NCI-H2029 (cell line): ENCODE data around the gene MSH5.

Experiments
- DNase-seq: peaks from one replicate; lab custom pipeline; 2025; lab: John Stamatoyannopoulos, UW

The MSH5 gene

DNA sequence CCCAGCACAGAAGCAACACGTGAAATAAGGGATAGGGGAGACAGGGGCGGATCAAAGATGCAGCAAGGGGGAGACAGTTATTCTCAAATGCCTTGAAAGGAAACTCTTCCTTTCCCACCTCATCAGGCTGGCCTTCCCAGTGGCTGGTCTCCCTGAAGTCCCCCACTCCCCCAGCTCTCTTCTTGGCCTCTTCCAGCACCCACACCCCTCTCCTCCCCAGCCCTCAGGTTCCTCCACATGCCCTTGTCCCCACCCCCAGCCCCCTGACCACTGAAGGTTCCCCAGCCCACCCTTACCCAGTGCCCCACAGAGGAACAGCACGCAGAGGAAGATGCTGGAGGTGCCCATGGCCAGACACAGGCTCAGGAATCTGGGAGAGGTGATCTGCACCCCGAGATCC, 26.3 kb upstream of the MSH5 start:
- no peak for DNase-seq

DNA sequence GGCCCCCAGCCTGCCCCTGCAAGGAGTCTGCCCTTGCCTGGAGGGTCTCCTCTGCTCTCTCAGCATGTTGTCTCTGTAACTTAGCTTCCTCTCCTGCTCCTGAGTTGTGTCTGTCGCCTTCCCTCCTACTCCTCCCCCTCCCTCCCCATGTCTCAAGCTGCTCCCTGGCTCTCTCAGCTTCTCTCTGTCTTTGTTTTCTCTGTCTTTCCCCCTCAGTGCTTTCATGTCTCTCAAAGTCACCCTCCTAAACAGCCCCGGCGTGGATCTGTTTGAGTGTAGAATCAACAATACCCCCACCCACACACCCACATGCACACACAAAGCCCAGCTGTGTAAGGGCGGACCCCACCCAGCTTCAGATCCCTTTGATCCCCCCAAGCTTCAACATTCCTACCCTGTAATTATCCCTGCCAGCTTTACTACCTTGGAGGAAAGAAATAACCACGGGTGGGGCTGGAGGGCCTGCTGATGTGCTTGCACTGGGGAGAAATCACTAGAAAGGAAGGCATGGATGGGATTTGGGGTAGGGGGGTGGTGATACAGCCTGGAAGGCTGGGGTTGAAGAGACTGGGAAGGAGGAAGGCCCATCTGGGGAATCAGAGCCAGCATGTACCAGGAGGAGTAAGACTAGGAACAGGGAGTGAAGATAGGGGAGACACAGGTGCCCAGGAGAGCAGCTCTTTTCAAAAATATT, 25.7 kb upstream of the MSH5 start:
- DNase-seq = no peak

DNA sequence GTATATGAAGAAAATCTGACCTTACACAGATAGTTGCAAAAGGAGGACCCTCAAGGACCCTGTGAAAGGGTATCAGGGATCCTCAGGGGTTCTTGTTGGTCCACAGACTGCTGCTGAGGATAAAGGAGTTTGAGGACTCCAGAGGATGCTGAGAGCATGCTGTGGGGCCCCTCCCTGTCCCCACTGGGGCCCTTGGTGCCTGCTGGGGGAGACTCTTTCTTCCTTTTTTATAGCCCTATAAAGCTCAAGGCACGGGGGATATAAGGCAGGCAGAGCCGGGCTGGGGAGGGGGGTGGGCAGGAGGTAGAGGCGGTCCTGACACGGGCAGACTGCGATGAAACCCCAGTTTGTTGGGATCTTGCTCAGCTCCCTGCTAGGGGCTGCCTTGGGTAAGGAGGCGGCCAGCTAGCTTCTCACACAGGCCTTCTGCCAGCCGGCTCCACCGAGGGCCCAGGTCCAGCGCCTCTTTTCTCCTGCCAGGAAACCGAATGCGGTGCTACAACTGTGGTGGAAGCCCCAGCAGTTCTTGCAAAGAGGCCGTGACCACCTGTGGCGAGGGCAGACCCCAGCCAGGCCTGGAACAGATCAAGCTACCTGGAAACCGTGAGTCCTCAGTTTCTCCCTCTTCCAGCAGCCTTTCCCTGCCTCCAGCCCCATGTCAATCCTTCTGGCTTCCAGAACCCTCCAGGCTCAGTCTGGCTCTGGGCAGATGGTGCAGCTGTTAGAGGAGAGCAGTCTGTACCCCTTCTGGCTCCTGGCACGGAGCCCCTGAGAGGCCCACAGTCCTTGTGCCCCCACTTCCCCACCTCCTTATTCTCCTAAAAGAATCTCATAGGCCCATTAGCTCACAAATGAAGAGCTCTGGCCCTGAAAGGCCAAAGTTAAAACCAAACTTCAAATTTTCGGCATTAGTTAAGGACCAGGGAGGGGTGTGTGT, 24.5 kb upstream of the MSH5 start, which contains the start of gene LY6G6D:
LY6G6D (plus strand) TSS at position 327 of the 937 bp plus-strand sequence; CDS start at position 335, 8 bp downstream.
- no peak for DNase-seq

DNA sequence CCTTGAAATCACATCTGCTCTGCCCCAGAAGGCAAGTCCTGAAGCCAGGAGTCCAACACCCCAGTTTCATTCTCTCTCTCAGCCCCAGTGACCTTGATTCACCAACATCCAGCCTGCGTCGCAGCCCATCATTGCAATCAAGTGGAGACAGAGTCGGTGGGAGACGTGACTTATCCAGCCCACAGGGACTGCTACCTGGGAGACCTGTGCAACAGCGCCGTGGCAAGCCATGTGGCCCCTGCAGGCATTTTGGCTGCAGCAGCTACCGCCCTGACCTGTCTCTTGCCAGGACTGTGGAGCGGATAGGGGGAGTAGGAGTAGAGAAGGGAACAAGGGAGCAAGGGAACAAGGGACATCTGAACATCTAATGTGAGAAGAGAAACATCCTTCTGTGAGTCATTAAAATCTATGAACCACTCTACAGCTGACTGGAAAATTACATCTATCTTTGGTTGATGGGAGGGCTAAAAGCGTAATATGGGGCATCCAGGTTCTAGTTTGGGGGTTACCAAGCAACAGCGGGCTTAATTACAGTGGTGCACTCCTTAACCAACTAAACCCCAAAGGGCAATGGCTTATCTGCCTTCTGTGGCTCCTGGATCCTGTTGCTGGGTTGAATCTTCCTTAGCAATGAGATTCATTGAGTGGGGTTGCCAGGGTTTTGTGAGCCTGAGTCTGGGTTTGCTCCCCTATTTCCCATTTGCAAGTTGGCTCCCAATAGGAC, 22.1 kb upstream of the MSH5 start:
- DNase-seq = no peak

DNA sequence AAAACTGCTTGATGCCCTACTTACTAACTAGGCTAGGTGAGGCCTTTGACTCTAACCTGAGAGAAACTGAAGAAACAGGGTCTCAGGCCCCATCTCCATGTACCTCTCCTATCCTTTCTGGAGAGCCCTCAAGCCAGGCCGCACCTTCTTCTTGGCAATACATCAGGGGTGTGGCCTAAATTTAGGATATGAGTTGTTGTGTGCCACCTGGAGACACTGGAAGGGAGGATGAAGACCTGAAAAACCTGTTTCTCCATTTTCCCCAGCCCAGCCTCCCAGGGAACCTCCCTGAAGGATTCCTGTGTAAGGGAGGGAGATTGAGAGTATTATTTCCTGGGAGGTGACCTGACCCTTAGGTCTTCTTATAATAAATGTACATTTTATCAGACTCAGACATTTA, 21.5 kb upstream of the MSH5 start:
- peak; percentile 74 for DNase-seq

DNA sequence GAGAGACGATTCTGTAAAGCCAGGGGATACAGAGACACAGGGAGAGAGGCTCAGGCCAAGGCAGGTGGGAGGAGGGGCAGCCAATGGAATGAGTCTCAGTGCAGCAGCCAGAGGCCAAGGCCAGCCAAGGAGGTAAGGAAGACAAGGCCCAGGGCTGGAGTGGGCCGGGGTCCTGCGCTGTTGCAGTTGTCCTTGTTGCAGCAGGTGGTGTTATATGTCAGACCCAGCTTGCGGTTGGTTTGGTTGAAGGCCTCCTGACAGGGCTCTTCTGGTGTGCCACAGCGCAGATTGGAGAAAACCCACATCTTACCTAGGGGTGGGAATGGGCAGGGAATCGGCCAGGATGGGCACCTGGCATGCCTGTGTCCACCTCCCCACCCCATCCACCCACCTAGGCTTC, 20.8 kb upstream of the MSH5 start:
- DNase-seq = no peak

DNA sequence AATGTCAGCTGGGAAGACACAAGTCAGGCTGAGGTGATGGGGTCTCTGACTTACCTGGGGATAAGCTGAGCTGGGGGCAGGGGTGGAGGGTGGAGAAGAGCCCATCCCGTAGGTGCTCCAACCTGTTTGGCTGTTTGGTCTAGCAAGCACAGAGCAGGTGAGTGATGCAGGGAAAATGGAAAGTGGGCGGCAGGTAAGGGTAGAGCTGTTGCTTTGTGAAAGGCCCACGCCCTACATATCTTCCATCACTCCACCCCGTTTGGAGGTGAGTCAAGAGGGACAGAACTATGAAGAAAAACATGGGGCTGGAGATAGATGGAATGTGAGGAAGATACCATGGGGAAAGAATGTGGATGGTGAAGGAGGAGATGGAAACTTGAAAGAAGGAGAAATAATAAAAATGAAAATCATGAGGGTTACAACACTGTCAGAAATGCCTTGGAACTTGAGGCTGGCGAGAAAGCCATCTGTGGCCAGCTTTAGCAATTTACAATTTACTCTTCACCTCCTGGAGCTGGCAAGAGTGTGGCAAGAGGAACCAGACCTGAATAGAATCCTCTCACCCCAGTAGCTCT, 19.5 kb upstream of the MSH5 start:
- no peak for DNase-seq

DNA sequence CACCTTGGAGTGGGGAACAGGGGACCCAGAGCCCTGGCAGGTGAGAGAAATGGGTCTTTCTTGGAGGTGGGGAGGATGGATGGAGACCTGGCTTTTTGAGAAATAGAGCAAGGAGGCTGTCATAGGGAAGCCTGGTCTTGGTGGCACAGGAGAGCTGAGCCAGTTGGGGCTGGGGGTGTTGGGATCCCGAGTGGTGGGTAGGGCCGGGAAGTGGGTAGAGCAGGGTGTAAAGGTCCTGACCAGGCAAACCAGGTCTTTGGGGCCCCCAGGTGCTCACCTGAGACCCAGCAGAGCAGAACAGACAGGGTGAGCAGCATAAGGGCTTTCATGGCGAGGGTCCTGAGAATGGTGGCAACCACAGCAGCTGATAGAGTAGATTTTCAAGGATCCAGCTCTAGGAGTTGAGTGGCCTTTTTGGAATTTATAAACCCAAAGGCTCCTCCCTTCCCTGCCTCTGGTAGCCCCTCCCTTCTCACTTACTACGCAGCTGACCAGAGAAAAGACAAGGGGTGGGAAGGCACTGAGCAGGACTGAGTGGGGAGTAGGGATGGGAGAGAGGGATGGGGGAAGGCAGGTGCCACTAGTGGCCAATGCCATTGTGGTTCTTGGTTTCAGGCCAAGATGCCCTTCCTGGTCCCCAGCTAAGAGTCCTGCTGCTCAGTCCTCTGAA, 18.3 kb upstream of the MSH5 start, which contains the start of gene LY6G6C:
LY6G6C (minus strand) TSS at position 396 of the 670 bp plus-strand sequence; CDS start at position 329, 67 bp downstream.
- DNase-seq = no peak

DNA sequence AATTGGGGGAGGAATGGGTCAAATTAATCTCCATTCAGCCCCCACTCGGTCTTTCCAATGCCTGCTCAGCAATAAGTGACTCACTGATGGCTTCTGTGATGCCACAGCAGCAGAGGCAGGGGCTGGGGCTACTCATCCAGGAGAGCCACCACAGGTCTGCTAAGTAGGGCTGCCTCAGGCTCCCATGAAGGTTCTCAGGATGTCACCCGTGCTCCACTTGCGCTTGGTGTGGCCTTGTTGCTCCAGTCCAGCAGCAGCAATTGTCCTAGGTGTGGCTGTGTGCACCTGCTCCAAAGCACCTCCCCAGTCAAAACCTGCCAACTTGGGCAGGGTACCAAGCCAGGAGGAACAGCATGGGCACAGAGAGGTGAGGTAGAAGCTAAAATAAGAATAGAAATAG, 17.6 kb upstream of the MSH5 start:
- peak; percentile 4 for DNase-seq

DNA sequence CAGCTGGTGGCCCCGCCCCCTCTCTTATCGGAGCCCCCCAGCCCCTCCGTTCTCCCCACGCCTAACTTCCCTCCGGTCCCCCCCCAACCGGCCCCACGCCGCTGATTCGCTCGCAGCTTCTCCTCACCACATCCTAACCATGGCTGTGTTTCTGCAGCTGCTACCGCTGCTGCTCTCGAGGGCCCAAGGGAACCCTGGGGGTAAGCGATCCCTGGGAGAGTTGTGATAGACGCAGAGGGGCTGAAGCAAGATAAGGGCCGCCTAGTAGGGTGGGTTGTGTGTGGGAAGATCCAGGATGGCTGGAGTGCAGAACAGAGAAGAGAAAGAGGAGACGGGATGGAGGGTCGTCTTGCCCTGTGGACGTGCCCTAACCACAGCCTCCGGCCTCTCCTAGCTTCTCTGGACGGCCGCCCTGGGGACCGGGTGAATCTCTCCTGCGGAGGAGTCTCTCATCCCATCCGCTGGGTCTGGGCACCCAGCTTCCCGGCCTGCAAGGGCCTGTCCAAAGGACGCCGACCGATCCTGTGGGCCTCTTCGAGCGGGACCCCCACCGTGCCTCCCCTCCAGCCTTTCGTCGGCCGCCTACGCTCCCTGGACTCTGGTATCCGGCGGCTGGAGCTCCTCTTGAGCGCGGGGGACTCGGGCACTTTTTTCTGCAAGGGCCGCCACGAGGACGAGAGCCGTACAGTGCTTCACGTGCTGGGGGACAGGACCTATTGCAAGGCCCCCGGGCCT, 16.4 kb upstream of the MSH5 start, which contains the start of gene MPIG6B:
MPIG6B (plus strand) TSS at position 129 of the 735 bp plus-strand sequence; CDS start at position 140, 11 bp downstream.
- no peak for DNase-seq

DNA sequence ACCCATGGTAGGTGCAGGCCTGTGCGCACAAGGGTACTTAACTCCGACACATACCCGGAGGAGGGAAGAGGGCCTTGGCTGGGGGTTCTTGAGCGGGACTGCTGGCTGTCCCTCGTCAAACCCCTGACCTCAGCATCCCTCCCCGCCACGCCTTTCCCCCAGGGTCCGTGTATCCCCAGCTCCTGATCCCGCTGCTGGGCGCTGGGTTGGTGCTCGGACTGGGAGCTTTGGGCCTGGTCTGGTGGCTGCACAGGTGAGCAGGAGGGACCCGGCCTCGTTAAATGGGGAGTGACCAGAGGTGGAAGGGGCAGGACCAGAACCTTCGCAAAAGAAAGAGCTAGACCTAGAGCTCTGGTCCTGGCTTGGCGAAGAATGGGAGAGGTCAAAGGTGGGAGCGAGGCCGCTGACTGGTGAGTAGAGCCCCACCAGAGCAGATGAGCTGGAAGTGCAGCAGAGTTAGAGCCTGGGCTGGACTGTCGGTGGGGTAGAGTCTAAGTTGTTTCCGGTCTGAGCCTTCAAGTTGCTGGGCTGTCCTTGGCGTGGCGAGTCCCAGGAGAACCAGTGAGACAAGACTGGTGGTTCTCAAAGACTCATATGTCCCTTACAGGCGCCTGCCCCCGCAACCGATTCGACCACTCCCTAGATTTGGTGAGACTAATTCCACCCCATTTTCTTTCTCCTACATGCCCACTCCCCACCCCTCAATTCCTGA, 15.7 kb upstream of the MSH5 start:
- DNase-seq = no peak

DNA sequence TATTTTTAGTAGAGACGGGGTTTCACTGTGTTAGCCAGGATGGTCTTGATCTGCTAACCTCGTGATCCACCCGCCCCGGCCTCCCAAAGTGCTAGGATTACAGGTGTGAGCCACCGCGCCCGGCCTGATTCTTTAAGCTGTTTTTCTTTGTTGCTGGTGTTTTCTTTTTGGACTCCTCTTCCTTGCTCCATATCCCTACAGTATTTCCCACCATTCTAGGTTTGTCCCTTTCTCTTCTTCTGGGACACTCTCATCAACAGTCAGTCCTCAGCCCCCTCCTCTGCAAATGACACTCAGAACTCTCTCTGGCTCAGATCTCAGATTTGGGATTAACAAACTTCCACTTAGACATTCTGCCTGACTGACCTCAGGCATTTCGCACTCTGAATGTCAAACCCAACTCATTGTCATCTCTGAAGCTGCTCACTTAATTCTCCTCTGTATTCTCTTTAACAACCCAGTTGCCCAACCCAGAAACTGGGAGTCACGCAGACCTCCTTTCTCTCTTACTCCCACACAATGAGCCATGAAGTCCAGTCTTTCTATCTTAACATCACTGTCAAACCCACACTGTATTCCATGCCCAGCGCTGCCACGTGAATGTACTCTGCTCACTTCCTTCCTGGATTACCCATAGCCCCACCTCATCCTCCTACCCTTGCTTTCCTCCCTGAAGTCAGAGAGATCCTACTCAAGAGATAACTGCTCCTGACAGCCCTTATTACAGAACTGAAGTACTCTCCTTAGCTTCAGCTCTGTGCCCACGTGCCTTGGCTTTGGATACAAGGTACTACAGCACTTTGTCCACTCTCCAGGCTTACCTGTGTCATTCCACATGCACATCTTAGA, 14.1 kb upstream of the MSH5 start:
- no peak for DNase-seq

DNA sequence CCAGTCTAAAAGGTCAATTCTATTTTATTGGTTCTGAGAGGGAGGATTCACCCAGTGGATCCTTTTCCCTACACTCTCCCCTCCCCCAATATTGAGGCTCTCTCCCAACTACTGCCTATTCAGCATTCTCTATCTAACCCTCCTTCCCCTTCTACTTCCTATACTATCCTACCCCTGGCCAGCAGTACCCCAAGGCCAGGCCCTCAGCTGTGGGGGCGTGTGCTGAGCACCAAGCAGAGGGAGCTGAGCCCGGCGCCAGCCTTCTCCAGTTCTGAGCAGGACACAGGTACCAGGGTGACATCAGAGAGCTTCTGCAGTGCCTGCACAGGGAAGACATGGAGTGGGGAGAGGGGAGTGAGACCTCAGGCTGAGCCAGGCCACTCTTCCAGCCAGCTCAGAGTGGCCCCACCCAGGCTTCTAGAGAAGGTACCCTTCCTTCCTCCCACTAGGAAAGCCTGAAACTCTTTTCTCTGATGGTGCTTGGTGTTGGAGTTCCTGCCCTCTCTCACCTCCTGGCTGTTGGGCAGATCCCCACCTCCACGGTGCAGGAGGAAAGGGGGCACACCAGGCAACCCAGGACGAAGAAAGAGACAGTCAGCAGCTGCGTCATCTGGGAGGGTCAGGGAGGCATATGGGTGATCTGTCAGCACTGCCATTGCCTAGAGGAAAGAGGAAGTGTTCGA, 12.6 kb upstream of the MSH5 start:
- DNase-seq = no peak

DNA sequence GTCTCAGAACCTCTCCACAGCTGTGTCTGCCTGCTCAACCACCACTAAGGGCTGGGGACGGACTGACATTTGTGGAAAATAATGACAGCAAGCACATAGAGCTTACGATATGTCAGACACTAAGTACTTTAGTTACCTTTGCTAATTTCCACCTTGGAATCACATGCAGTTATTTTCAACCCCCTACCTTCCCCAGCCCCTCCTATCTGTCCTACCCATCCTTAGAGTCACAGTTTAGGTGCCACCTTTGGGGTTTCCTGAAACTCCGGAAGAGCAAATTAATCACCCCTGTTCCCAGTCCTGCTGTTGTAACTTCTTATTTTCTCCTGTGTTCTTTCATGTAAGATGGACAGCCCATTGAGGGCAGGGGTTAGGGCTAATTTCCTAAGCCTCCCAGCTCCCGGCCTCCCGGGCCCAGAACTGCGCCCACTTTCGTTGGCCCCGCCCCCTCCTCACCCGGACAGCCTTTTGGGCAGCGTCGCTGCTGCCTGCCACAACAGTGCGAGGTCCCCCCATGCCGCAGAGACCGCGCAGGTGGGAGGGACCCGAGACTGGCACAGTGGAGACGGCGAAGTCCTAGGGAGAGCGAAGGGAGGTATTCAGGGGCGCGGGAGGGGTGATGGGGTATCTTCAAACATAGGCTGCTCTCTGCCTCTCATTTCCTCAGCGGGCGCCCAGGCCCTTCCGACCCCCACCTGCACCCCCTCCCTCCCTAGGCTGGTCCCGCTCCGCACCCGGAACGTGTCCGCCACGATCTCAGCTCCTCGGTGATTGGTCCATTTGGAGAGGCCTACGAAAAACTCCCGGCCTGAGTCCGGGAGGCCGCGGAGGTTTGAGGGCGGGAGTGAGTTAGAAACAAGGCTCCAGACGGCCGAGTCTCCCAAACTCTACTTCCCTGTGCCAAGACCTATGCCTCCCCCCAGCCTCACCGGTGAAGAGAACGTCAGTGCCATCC, 11.8 kb upstream of the MSH5 start:
- no peak for DNase-seq

DNA sequence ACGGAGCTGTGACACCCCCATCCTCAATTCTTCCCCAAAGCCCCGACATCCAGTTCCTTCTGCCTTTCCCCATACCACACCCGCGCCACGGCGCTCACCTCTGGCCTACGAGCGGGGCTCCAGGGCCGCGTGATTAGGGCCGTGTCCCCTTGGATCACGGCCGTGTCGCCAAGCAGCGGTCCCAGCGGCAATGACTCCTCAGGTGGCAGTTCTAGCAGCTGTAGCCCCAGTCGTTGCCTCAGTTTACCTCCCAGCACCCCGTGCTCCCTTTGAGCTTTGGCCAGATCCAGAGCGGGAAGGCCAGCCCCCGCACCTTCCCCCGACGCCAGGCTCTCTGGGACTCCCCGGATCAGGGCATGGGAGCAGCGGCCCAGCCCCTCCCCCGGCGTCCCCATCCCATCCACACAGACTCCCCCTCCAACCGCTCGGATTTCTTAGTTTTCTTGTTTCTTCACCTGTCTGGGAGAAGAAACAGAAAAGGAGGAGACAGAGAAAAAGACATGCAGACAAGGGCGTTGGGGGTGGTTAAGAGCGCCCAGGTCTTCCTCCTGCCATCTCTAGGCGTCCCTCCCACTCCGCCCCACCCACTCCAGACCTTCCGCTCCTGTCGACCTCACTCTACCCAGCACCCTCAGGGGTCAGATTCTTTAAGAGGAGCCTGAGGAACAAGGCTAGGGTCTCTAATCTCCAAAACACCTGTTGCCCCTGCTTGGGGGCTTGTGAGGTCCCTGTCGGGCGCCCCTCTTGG, 10.9 kb upstream of the MSH5 start, which contains the start of gene DDAH2:
DDAH2 (minus strand) TSS at position 533 of the 748 bp plus-strand sequence; CDS start at position 395, 138 bp downstream.
- DNase-seq = no peak

DNA sequence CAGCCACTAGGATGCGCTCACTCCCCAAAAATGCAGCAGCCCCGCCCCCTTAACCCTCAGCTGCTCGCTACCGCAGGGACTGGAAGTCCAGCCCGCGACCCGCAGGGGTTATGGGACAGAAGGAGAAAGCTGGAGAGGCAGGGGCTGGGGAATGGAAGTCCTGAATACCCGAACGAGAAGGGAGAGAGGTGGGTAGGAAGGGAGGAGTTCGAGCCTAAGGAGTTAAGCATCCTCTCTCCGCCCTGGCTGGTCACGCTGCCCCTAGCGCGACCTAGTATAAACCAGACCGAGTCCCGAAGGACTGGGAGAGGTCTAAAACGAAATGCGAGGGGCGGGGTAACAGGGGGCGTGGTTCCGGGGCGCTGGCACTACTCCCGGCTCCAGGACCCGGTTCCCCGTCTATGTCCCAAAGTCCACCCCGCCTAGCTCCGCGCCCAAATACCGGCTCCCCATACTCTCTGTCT, 10.3 kb upstream of the MSH5 start:
- peak; percentile 78 for DNase-seq
